ENCODE measurements around the gene CAPN5.

DNA sequence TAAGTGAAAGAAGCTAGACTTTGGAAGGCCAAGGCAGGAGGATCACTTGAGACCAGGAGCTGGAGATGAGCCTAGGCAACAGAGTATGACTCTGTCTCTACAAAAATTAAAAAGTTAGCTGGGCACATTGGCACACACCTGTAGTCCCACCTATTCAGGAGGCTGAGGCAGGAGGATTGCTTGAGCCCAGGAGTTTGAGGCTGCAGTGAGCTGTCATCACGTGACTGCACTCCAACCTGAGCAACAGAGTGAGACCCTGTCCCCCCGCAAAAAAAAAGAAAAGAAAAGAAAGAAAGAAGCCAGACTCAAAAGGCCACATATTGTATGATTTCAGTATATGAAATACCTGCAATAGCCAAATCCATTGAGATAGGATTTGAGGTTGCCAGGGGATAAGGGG is 7.9 kb upstream of the CAPN5 start:
- no peak for TF ChIP-seq CEBPB (IDR thresholded peaks at IDR 0.05; ENCODE audit: low read depth, low read length)
- TF ChIP-seq POLR2A (IDR thresholded peaks at IDR 0.05; ENCODE audit: control extremely low read depth in 1 of 2, low read depth in 2 of 2, low read length in 2 of 2): no peak
- TF ChIP-seq EP300 (IDR thresholded peaks at IDR 0.05; ENCODE audit: borderline replicate concordance in 1 of 2, low read depth in 2 of 2, low read length in 2 of 2): no peak
- TF ChIP-seq EZH2 (IDR thresholded peaks at IDR 0.05; ENCODE audit: low read depth, low read length, severe bottlenecking): no peak
- TF ChIP-seq POU5F1 (IDR thresholded peaks at IDR 0.05; ENCODE audit: low read depth, low read length): no peak
- TF ChIP-seq POLR2AphosphoS5 (IDR thresholded peaks at IDR 0.05; ENCODE audit: low read depth, low read length): no peak
- TF ChIP-seq RAD21 (IDR thresholded peaks at IDR 0.05 in 1 of 2, conservative IDR thresholded peaks at IDR 0.05 in 1 of 2; ENCODE audit: low read depth in 2 of 2, low read length in 2 of 2): no peak
- no peak for TF ChIP-seq JUND (IDR thresholded peaks at IDR 0.05; ENCODE audit: low read length)
- TF ChIP-seq, protein P1, sequence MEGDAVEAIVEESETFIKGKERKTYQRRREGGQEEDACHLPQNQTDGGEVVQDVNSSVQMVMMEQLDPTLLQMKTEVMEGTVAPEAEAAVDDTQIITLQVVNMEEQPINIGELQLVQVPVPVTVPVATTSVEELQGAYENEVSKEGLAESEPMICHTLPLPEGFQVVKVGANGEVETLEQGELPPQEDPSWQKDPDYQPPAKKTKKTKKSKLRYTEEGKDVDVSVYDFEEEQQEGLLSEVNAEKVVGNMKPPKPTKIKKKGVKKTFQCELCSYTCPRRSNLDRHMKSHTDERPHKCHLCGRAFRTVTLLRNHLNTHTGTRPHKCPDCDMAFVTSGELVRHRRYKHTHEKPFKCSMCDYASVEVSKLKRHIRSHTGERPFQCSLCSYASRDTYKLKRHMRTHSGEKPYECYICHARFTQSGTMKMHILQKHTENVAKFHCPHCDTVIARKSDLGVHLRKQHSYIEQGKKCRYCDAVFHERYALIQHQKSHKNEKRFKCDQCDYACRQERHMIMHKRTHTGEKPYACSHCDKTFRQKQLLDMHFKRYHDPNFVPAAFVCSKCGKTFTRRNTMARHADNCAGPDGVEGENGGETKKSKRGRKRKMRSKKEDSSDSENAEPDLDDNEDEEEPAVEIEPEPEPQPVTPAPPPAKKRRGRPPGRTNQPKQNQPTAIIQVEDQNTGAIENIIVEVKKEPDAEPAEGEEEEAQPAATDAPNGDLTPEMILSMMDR (IDR thresholded peaks at IDR 0.05; ENCODE audit: control extremely low read depth in 1 of 3, insufficient read depth in 1 of 3, low read depth in 1 of 3, low read length in 3 of 3): no peak
- TF ChIP-seq HDAC2 (IDR thresholded peaks at IDR 0.05; ENCODE audit: borderline replicate concordance in 1 of 2, low read depth in 2 of 2, low read length in 2 of 2): no peak
- no peak for TF ChIP-seq SIN3A (conservative IDR thresholded peaks at IDR 0.05 in 1 of 2, IDR thresholded peaks at IDR 0.05 in 1 of 2; ENCODE audit: low read depth in 1 of 2, low read length in 2 of 2)
- TF ChIP-seq MAFK (IDR thresholded peaks at IDR 0.05; ENCODE audit: low read depth, low read length): no peak
